GM18867 (cell line): ENCODE data around the gene KCNK16.

Experiments used
- ATAC-seq: cut with Tn5 transposase; IDR thresholded peaks from one replicate; pipeline ENCODE4 v1.9.1; 2021; ENCODE audit warnings: mild to moderate bottlenecking, moderate library complexity; ENCODE audit not compliant: unreplicated experiment

Gene KCNK16

GRCh38 chr6:39322306-39322850 lies at the start of gene KCNK16:
Gene KCNK16 (minus strand): TSS chr6:39322702. CDS start chr6:39322540, 162 bp downstream.
- no peak for ATAC-seq

- ATAC-seq, result no peak
Observed at GRCh38 chr6:39370390-39370789, 47.9 kb upstream of the KCNK16 start.

GRCh38 chr6:39369987-39370386 lies 47.5 kb upstream of the KCNK16 start:
- no peak for ATAC-seq

GRCh38 chr6:39367700-39368099 lies 45.2 kb upstream of the KCNK16 start:
- ATAC-seq, result no peak

- no peak for ATAC-seq
Observed at GRCh38 chr6:39366931-39367618, 44.6 kb upstream of the KCNK16 start.

GRCh38 chr6:39365281-39366074 lies 43.0 kb upstream of the KCNK16 start:
- ATAC-seq, result no peak

GRCh38 chr6:39363280-39363679 lies 40.8 kb upstream of the KCNK16 start:
- ATAC-seq, result no peak

GRCh38 chr6:39362487-39362865 lies 40.0 kb upstream of the KCNK16 start:
- ATAC-seq, result peak; percentile 29

- ATAC-seq, result peak; percentile 76
Observed at GRCh38 chr6:39361657-39362486, 39.4 kb upstream of the KCNK16 start.

- ATAC-seq, result no peak
Observed at GRCh38 chr6:39360378-39360777, 37.9 kb upstream of the KCNK16 start.

- no peak for ATAC-seq
Observed at GRCh38 chr6:39357998-39358686, 35.6 kb upstream of the KCNK16 start.

GRCh38 chr6:39353698-39354315 lies 31.3 kb upstream of the KCNK16 start:
- ATAC-seq, result no peak

GRCh38 chr6:39350723-39351505 lies 28.4 kb upstream of the KCNK16 start:
- no peak for ATAC-seq

GRCh38 chr6:39348740-39349139 lies 26.2 kb upstream of the KCNK16 start:
- no peak for ATAC-seq

- ATAC-seq, result no peak
Observed at GRCh38 chr6:39347906-39348585, 25.5 kb upstream of the KCNK16 start.

- ATAC-seq, result no peak
Observed at GRCh38 chr6:39347206-39347605, 24.7 kb upstream of the KCNK16 start.

- ATAC-seq, result no peak
Observed at GRCh38 chr6:39344821-39345280, 22.3 kb upstream of the KCNK16 start.

GRCh38 chr6:39343396-39343870 lies 20.9 kb upstream of the KCNK16 start:
- no peak for ATAC-seq
